GM21737 (cell line): ENCODE data around the gene NPAS3.

Experiments used
- ATAC-seq: cut with Tn5 transposase; IDR thresholded peaks from one replicate; pipeline ENCODE4 v1.9.1; 2021; ENCODE audit warnings: mild to moderate bottlenecking, moderate library complexity; ENCODE audit not compliant: unreplicated experiment

NPAS3 gene

GRCh38 chr14:33237115-33237740, 298.5 kb downstream of the NPAS3 start:
- ATAC-seq: no peak

GRCh38 chr14:33239465-33239864, 300.8 kb downstream of the NPAS3 start:
- no peak for ATAC-seq

- ATAC-seq: no peak
Measured at GRCh38 chr14:33240466-33240865, 301.8 kb downstream of the NPAS3 start.

- no peak for ATAC-seq
Measured at GRCh38 chr14:33241331-33241730, 302.7 kb downstream of the NPAS3 start.

- ATAC-seq: no peak
Measured at GRCh38 chr14:33249233-33249820, 310.6 kb downstream of the NPAS3 start.

GRCh38 chr14:33250963-33251362, 312.3 kb downstream of the NPAS3 start:
- ATAC-seq: no peak

DNA sequence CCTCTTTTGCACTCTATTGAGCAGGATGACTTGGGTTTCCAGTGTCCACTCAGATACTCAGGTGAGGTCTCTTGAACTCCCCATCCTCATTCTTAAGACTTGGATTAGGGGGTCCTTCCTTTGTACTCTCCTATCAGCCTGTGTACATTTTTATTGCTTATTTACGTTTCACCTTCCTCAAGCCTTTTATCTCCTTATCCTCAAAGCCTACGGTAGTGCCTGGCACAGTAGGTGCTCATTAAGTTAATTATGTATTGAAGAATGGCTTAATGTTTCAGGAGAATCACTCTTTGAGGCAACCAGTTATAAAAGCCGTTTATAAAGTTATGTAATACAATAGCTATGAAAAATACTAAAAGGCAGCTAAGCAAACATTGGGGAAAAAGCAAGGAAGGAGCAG, 315.7 kb downstream of the NPAS3 start:
- ATAC-seq: no peak

GRCh38 chr14:33254861-33255395, 316.2 kb downstream of the NPAS3 start:
- ATAC-seq: no peak

DNA sequence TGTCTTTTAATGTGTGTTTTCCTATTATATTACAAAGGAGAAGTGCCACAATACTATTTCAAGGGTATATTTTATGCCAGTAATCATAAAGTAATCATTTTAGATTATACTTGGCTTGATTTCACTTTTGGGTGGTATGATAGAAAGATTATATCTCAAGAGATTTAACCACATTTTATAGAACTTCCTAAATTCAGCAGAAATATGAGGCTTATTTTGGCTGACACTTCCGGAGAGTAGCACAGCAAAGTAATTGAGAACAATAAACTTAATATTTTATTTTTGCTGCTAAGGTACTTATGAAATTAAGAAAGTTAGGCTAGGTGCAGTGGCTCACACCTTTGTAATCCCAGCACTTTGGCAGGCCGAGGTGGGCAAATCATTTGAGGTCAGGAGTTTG, 319.1 kb downstream of the NPAS3 start:
- no peak for ATAC-seq

GRCh38 chr14:33259764-33260163, 321.1 kb downstream of the NPAS3 start:
- ATAC-seq: no peak

DNA sequence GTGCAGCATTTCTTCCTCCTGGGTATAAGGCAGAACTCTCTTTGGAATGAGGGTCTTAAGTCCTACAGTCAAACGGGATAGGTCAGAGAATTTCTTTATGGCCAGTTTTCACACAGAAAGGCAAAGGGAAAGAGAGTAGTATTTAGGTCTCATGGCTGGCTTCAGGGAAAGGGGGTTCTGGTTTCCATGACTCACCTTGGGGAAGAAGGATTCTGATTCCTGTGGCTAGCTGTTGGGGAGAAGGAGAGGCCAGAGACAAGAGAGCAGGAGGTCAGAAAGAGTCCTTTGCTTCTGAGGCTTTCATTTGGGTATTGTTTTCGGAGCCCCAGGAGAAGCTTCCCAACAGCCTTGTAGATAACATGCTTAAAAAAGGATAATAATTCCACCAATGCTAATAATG, 332.5 kb downstream of the NPAS3 start:
- no peak for ATAC-seq

GRCh38 chr14:33271891-33272290, 333.2 kb downstream of the NPAS3 start:
- no peak for ATAC-seq

- no peak for ATAC-seq
Measured at GRCh38 chr14:33273978-33274377, 335.3 kb downstream of the NPAS3 start.

DNA sequence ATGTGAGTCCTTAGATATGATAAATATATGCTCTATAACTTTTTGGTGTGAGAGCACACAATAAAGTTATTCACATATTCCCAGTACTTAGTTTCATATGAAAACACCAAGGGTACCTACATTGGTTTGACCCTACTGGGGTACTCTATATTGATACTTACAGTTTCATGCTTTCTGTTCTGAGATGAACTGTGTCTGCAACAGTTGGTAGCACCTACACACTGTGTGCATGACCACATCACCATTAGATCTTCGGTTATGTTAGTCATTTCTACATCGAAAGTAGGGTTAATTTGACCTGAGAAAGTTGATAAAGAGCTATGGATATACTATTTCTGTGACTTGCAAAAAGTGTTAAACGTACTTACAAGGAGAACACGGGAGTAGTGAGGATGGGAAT, 337.2 kb downstream of the NPAS3 start:
- ATAC-seq: no peak

DNA sequence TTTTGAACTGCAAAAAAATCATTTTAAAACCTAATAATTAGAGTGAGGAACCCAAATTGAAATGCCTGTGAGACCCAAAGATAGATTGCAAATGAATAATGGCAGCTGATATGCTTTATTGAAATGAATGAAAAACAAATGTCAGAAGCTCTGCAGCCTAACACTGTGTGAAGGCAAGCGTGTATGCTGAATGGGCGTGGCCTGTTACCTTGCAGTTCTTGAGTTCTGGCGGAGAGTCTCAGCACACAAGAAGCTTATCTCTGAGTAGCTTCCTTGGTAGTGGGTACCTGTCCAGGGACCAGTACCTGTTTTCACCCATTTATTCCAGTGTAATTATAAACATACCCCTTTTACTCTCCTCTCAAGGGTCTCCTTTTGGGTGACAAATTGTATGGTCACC, 341.2 kb downstream of the NPAS3 start:
- ATAC-seq: no peak

DNA sequence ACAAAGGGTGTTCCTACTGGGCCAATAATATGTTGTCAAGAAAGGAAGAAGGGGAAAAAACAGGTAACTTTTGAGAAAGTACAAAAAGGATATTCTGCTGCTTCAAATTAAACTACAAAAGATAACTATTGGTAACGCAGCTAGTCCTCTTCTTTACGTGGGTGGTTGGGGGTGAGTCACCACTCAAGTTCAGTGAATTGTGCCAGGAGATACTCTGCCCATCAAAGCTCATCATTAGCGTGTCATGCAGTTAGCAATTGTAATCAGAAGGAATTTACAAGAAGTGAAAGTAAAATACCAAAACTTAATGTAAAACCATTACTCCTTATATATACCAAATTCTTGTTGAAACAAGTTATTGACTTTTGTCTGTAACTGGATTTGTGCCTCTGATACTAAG, 342.0 kb downstream of the NPAS3 start:
- ATAC-seq: no peak

DNA sequence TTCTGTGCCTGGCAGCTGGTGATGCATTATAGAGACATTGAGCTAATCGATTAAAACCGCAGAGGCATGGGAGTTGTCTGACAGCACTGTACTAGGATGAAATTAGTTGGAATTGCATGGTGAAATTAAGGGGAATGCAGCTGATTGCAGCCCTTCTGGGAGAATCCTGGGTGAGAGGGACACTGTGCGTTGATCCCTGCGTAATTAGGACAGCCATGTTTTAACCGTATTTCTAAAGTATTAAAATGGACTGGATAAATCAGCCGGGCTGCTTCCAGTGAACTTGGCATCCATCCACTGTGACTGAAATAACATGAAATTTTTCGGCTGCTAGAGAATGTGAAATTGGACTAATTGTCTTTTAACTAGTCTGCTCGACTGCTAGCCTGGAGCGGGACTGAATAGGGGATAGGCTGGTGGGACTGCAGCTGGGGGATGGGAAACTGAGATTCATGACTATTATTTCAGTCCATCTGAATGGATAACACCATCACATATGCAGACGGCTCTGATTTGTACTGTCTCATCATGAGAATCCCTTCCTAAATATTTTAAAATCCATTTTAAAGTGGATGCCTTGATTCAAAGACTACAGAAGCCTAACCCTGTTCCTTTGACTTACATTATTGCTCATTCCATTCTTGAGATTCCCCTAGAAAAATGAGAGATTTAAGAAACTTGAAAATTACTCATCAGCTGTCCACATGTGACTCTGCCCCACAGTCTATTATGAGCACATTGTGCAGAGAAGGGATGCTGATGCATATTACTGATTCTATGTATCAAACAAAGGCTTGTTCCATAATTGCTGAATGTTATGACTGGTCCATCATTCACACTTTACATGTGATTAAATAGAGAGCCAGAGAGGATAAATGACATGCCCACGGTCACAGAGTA, 343.9 kb downstream of the NPAS3 start:
- ATAC-seq: no peak

GRCh38 chr14:33285902-33286700, 347.4 kb downstream of the NPAS3 start:
- no peak for ATAC-seq

DNA sequence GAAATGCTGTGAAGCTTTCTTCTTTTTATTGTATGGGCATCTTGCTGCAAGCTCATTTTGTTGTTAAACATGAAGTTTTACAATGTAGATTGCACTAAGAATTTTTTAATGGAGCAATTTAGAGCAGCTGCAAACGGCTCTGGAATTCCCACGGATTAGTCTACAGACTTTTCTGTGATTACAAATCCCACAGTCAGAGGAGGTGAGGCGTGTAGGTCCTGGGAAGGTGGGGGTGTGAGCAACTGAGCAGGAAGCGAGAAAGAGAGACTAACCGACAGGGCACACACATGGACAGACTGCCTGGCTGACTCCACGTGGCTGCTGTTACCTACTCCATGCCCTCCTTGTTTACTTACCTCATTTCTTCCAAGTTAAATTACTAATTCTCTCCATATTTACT, 348.5 kb downstream of the NPAS3 start:
- no peak for ATAC-seq

- no peak for ATAC-seq
Measured at GRCh38 chr14:33290641-33291040, 352.0 kb downstream of the NPAS3 start.

GRCh38 chr14:33291529-33292104, 352.9 kb downstream of the NPAS3 start:
- ATAC-seq: no peak
